ENCODE data around the gene LPGAT1.
"Not testable (repeated sequence)": the region's sequence is repeated elsewhere in the genome, so short reads cannot be mapped to it uniquely, and the experiment has no call there.

Gene LPGAT1

DNA sequence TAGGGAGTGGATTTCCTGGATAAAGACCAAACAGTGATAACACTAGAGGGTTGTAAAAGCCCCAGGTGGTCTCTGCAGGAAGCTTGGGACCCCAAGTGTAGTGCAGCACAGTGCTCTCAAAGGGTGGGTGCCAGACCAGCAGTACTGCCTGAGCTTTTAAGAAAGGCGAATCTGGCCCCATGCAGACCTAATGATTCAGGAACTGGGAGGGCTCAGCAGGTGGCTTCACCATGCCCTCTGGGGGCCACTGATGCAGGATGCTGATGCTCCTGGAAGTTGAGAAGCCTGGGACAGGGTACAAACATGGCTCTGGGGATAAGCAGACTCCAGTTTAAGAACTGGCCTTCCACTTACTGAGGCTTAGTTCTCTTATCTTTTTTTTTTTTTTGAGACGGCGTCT is 126.0 kb downstream of the LPGAT1 start:
- no peak for DNase-seq (ENCODE audit: low read depth in 2 of 2)

DNA sequence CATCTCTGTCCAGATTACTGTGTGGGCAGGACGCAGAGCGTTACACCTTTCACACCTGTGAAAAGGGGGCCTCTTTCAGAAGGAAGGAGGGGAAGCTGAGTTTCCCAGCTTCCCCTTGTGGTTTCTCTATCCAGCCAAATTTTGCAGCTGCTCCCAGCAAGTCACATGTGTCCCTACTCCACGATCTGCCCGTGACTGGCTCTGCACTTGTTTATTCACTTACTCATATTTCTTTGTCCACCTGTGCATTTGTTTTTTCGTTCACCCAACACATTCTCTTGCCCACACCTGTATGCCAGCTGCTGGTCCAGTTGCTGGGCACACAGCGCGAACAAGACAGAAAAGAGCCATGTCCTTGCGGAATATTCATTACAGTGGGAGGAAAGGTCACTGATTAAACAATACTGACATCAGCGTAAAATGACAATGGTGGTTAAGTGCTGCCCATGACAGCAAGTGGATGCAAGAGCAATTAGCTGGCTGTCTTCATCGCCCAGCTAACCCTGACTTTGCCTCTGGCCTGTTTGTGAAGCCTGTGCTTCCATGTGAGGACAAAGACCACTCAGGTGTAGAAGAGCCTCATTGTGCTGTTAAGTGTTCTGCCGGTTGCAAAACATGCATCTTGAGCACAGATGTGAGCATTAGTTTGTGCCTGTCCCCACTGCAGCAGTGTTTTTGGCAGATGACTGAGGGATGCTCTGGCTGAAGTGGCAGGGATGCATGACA is 126.6 kb downstream of the LPGAT1 start:
- no peak for DNase-seq (ENCODE audit: low read depth in 2 of 2)

DNA sequence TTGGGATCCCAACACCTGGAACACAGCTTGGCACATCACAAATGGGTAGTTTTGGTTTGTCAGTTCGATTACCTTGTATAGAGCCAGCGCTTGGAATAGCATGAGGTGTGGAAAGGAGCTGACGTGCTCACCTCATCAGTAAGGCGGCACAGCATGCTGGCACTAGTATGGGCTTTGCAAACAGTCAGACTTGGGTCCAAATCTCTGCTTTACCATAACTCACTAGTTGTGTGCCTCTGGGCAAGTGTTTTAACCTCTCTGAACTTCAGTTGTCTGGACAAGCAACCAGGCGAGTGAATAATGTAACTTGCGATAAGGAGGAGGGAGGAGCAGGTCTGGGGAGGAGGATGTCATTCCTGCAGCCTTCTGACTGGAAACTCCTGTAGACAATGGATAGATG is 128.8 kb downstream of the LPGAT1 start:
- no peak for DNase-seq (ENCODE audit: low read depth in 2 of 2)

DNA sequence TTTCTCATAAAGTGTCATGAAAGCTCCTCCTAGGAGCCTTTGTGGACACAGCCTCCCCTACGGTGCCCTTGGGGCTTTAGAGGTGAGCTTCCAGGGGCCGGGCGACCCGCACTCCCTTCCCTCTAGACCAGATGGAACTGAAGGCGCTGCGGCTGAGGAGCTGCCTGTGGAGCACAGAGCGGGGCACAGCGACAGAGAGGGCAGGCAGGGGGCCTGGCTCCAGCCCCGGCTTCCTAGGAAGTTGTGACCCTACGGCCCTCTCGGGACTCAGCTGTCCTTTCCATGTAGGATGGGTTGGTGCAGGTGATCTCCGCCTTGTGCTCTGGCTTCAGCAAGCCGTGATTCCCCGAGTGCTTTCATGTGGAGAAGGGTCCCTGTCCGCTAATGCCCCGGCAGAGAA is 131.5 kb downstream of the LPGAT1 start:
- DNase-seq (ENCODE audit: low read depth in 2 of 2) = no peak

DNA sequence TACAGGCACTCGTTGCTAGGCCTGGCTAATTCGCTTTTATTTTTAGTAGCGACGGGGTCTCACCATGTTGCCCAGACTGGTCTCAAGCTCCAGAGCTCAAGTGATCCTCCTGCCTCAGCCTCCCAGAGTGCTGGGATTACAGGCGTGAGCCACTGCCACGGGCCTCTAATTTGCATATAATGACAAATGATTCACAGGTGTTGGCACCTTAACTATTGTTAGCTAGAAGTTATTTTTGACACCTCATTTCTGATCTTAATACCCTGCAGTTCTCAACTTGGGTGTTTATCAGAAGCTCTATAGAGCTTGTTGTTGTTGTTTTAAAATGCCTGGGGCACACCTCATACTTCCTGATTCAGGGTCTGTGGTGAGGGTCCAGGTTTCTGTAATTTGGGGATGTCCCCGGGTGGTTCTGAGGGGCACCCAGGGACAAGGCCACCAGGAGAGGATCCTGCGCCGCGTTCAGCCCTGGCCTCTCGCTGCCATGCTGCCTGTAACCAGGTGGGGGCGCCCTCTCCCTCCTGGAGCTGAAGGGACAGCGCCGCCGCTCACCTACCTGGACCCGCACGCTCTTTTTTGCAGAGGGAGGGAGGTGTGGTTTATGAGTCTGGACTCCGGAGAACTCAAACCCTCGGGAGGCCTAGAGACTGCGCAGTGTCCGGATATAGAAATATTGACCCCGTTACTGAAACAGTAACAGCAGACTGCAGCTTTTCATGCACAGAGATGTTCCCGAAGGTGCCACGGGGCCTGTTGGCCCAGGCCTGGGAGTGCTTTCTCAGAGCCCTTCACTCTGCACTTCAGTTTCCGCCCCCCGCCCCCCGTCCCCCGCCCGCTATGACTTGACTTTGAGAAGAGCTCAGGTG is 132.2 kb downstream of the LPGAT1 start:
- DNase-seq (ENCODE audit: low read depth in 2 of 2) = peak; percentile 48 to 59

DNA sequence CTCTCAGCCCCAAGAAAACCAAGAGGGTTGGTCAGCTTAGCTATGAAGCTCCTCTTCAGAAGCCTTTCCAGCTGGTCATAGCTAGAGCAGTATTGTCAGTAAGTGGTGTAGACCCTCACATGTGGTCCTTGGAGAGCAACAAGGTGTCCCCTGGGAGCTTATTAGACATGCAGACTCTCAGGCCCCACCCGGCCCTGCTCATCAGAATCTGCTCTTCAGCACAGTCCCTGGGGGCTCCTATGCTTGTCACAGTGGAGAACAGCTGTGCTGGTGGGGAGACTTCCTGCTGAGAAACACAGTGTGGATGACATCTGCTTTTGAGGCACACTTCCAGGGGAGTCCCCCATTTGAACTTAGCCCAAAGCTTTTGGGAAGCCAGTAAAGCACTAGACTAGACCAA is 133.2 kb downstream of the LPGAT1 start:
- DNase-seq (ENCODE audit: low read depth in 2 of 2) = no peak

DNA sequence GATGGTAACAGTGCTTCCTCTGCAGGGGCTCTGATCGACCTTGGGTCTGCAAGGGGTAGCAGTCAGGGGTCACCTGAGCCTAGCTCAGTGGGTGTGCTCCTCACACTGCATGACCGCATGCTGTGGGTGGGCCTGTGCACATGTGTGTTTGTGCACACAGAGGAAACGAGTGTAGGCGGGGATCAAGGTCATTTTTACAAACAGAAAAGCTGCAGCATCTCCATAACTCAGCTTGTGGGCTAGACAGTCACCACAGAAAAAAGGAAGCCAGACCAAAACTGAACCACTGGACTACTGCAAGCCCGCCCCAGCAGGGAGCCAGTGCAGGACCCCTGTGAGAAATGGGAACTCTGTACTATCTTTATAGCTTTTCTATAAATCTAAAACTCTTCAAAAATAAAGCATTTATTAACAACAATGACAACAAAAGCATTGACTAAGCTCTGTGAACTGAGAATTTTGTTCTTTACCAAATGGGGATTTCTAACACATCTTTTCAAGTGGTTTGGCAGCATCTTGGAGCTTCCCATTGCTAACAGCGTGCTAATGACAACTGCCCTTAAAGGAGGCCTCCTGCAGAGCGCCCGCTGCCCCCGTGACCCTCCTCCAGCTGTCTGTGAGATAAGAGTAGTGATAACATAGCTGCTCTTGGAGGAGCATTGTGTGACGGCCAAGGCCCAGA is 135.3 kb downstream of the LPGAT1 start:
- DNase-seq (ENCODE audit: low read depth in 2 of 2) = no peak

DNA sequence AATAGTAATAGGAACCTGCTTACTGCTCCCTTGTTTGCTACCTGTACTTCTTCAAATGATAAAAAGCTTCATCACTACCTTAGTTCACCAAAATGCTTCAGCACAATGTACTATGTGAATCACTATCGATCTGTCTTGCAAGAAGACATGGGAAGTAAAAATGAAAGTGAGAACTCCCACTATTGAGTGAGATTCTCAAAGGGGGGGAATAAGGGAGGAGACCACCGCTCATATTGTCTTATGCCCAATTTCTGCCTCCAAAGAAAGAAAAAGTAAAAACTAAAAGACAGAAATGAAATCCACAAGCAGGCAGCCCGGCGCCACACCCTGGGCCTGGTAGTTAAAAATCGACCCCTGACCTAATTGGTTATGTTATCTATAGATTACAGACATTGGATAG is 136.7 kb downstream of the LPGAT1 start:
- not testable (repeated sequence) for DNase-seq (ENCODE audit: low read depth in 2 of 2)
